CD1c-positive myeloid dendritic cell (primary cell): ENCODE data around the gene KCTD19.
A peak's percentile ranks its signal among the peaks of the same experiment; 100 is the strongest.

ENCODE experiments used
- DNase-seq: peaks from one replicate; pipeline ENCODE4 v3.0.0-alpha.2; 2016; ENCODE audit errors: extremely low spot score

KCTD19 gene

DNA sequence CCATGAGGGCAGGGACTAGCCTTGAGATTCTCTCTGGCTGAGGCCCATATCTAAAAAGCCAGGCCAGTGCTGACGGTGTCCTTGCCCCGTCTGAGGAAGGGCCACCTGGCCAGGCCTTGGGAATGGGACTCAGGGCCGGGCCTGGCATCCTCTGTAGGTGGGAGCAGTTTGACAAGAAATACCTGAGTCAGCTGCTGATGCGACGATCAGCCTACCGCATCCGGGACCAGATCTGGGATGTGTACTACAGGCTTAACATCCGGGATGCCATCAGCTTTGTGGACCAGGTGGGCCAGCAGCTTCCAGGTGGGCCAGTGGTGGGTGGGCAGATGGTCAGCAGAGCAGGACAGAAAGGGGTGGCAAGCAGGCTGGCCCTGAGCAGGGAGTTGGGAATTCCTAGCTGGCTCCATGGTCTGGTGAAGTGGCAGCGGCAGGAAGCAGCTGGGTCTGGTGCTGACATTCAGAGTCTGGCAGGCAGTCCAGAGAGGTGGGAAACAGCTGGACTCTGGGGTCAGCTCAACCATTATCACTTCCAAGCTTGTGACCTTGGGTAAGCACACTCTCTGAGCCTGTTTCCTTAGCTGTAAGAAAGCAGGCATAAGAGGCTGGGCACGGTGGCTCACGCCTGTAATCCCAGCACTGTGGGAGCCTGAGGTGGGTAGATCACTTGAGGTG, 68.2 kb downstream of the KCTD19 start:
- DNase-seq, result no peak

DNA sequence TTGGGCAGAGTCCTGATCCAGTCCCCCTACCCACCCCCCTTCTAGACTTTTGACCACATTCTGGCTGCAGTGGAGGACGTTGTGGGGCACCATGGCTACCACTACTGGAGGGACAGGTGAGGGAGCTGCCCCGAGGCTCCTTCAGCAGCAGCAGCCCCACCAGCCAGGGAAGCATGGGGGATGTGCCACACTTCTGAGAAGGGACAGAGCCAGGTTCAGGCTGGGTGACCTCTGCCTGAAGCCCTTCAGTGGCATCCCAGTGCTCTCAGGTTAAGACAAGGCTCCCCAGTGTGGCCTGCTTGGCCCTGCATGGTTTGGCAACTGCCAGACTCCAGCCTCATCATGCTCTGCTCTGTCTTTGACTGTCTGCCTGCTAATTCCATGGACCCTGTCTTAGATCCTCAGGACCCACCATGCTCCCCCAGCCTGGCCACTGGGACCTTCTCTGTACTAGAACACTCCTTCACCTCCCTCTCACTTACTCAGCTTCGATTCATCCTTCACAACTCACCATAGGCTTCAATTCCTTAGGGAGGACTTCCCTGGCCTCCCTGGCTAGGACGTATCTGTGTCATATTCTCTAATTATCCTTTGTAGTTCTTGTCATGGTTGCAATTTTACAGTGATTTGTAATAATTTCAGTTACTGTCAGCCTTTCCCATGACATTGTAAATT, 68.9 kb downstream of the KCTD19 start:
- DNase-seq, result no peak

GRCh38 chr16:67256701-67257230, 69.8 kb downstream of the KCTD19 start:
- DNase-seq, result no peak

- DNase-seq, result no peak
Observed at GRCh38 chr16:67255553-67256221, 70.9 kb downstream of the KCTD19 start.

DNA sequence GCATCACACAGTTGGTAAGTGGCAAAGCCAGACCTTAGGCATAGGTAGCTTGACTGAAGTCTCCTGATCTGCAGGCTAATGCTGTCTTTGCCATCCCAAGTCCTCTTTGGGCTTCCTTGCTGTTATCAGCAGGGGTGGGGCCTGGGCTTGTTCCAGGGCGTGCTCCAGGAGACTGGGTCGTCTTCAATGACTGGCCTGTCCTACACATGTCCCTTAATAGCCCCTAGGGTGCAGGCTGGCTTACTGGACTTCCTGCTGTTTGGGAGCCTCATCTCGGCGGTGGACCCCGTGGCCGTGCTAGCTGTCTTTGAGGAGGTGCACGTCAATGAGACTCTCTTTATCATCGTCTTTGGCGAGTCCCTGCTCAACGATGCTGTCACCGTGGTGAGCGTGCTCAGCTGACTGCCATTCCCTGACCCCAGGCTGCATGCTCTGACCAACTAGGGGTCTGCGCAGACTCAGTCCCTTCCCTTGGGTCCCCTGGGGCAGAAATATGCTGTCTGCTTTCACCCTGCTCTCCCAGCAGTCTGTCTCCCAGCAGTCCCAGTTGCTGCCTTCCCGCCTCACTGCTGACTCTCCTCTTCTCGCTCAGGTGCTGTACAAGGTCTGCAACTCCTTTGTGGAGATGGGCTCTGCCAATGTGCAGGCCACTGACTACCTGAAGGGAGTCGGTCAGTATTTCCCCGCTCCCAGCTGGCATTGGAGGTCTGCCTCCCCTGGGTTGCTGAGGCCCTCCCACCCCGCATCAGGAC, 71.6 kb downstream of the KCTD19 start:
- DNase-seq, result no peak

DNA sequence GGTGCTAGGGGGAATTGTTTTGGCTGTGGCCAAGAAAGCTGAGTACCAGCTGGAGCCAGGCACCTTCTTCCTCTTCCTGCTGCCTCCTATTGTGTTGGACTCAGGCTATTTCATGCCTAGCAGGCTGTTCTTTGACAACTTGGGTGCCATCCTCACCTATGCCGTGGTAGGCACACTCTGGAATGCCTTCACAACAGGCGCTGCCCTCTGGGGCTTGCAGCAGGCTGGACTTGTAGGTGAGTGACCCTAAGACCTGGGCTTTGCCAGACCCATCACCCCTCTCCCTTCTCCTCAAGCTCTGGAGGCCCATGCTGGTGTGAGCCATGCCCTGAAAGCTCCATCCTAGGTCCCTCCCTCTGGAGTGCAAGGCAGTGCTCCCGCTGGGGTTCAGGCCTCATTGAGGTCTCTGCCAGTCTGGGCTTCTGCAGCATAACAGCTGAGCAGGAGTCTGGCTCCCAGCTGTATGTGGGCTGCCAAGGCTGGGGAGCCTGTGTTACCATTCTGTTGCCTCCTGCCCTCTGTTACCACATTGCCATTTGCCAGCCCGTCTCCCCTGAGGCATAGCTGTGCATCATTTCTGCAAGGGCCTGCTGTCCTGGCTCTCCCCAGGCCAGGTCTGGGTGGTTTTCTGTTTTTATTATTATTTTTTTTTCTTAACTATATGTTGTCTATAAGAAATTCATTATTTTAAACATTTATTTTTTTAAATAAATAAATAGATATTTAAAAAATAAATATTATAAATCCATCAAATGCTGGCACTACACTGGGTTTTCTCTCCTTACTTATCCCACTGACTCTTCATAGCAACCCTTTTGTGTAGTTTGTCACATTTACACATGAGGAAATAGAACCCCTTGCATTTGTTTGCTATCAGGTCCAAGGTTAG, 73.7 kb downstream of the KCTD19 start:
- no peak for DNase-seq

GRCh38 chr16:67250045-67250327, 76.6 kb downstream of the KCTD19 start:
- no peak for DNase-seq

DNA sequence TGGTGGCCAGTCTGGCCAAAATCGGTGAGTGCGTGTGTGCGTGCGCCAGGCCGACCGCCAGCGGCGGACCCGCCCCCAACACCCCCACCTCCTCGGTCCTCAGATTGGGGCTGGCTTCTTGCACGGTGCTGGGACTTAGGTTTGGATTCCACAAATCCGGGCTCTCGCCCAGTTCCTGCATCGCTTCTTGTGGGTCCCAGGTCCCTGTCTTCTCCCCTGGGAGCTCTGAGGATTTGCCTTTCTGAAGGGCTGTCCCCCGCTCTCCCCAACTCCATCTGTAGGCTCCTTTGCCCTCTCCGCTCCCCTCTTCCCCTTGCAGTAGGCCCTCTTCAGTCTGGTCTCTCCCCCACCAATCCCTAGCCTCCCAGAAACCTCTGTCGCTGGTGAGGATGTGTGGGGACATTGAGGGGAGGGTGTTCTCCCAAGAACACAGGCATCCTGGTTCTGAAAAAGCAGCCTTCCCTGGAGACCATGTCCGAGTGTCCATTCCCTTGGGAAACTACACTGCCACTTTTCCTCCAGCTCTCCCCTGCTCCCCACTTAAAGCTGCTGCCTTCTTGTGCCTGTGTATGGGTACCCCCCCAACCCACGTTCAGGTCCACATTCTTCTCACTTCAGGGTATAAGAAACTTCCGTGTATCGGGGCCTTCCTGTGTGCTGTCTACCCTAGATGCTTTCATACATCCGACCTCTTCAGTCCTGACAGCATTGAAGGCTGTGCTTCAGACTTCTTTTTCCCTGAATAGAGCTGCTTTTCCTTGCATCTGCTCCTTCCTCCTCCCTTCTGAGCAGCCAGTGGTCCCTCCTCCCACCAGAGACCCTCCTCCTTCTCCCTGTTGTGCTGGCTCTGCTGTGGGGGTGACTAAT, 77.1 kb downstream of the KCTD19 start:
- no peak for DNase-seq

GRCh38 chr16:67248401-67249177, 78.0 kb downstream of the KCTD19 start, which contains the start of gene SLC9A5:
TSS of gene SLC9A5 (plus strand) at chr16:67248979. CDS start at chr16:67249015, 36 bp downstream.
- DNase-seq, result peak; percentile 28

DNA sequence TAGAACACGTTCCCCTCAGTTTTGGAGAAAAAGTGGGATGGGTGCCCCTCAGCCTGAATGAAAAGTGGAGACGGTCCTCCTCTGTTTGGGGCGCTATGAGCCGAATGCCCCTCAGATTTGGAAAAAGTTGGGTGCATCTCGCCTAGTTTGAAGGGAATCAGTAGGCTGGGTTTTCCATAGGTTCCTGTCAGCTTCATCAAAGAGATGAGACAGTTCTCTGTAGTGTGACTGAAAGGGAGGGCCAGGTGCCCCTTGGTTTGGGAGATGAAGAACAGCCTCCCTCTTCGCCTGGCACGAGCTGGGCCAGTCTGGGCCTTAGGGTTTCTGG, 78.5 kb downstream of the KCTD19 start:
- no peak for DNase-seq

DNA sequence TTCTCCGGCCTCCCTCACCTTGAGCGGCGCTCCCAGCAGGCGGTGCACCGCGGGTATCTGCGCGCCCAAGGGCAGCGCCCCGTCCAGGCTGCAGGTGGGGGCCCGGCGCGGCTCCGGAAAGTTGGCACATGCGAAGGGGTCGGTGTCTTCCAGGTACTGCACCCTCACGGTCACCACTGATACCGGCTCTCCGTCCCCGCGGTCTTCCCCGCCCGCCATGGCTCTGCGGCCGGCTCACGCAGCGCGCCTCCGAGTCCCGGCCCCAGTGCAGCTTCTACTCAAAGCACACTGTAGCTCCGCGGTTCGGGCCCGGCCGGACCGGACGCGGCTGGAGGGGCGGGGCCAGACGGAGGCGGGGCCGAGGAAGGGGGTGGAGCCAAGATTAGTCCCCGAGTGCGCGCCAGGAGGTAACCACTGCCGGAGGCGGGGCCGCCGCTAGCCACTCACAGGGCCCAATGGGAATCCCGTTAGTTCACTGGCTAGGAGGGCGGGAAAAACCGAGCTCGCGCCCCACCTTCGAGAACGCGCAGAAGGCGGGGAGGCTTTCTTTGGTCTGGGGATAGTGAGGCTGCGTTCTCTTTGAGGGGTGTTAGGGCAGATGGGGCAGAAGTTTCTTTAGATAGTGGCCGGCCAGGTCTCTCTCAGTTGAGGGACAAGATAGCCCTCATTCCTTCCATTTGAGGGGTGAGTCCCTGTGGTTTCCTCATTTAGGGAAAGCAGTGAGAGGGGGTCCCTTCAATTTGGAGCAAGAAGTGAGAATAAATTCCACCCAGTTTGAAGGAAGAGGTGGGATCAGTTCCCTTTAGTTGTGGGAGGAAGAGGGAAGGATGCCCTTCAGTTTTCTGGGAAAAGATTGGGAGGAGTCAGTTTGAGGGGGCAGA, 79.1 kb downstream of the KCTD19 start, which contains the start of gene FHOD1:
Gene FHOD1, minus strand, starts transcription at position 290 of the 881 bp plus-strand sequence. Its CDS starts 71 bp downstream, at position 219.
- DNase-seq, result peak; percentile 97

GRCh38 chr16:67246756-67247191, 79.8 kb downstream of the KCTD19 start:
- DNase-seq, result no peak

GRCh38 chr16:67246081-67246755, 80.3 kb downstream of the KCTD19 start:
- peak; percentile 86 for DNase-seq

GRCh38 chr16:67245674-67246080, 80.9 kb downstream of the KCTD19 start:
- no peak for DNase-seq

DNA sequence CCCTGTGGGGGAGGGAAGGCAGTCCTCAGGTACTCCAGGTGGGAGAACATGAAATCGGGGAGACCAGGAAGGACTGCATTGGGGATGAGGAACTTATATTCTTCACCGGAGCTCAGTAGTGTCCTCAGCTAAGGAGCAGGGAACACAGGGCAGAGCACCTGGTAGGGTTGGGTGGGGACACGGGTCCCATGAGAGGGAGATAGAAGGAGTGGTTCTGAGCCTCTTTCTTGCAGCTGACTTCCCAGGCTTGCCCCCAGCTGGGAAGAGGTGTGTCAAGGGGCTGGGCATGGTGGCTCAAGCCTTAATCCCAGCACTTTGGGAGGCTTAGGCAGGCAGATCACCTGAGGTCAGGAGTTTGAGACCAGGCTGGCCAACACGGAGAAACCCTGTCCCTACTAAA, 81.4 kb downstream of the KCTD19 start:
- DNase-seq, result no peak

DNA sequence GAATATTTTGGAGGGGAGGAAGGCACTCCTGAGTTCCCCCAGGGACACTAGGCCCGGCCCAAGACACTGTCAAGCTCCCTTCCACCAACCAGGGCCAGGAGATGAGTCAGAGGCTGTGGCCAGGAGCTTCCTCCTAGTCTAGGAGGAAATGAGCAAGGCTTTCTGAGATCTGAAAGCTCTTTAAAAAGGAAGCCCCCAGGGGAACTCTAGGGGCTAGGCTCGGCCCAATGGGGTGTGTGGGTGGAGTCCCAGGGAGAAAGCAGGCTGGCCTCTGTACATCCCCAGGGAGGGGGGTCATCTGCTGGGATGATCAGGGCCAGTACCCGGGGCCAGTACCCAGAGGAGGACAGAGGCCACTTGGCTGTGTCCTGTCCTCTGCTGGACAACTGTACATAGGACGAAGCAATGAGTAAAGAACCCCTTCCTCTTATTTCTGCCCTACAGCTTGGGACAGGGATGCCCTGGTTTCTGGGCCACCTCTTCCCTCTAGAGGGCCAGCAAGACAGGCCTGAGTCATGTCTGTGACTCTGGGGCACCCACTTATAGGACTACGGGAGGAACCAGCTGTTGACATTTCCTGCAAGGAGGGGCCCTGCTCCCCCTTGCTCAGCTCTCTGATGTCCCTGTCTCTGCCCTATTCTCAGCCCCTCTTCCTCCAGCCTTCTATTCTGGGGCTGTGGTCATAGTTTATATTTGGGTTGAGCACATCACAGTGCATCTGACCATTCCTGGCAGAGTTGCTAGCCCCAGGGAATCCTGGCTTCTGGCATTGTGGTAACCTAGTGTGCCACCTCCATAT, 82.0 kb downstream of the KCTD19 start:
- DNase-seq, result peak; percentile 97

GRCh38 chr16:67243481-67243880, 83.1 kb downstream of the KCTD19 start:
- peak; percentile 63 for DNase-seq
